Measurements from ENCODE around the gene EXO1.

The EXO1 gene

GRCh38 chr1:241896670-241896962 lies 48.6 kb downstream of the EXO1 start:
- no peak for DNase-seq

GRCh38 chr1:241899210-241899609 lies 51.2 kb downstream of the EXO1 start:
- no peak for DNase-seq

- no peak for DNase-seq
These were observed 52.4 kb downstream of the EXO1 start for GRCh38 chr1:241900381-241900780.

- DNase-seq = no peak
These were observed 54.5 kb downstream of the EXO1 start for GRCh38 chr1:241902391-241903065.

- no peak for DNase-seq
These were observed 68.2 kb downstream of the EXO1 start for GRCh38 chr1:241916196-241916595.

GRCh38 chr1:241917487-241917886 lies 69.5 kb downstream of the EXO1 start:
- DNase-seq = no peak

GRCh38 chr1:241918879-241919278 lies 70.9 kb downstream of the EXO1 start:
- DNase-seq = no peak

GRCh38 chr1:241924080-241924808 lies 76.2 kb downstream of the EXO1 start:
- no peak for DNase-seq

- DNase-seq = no peak
These were observed 78.1 kb downstream of the EXO1 start for GRCh38 chr1:241926141-241926540.

- no peak for DNase-seq
These were observed 79.3 kb downstream of the EXO1 start for GRCh38 chr1:241927321-241927720.

- DNase-seq = no peak
These were observed 84.8 kb downstream of the EXO1 start for GRCh38 chr1:241932845-241933244.

GRCh38 chr1:241934201-241934848 lies 86.3 kb downstream of the EXO1 start:
- DNase-seq = no peak

GRCh38 chr1:241934866-241935265 lies 86.9 kb downstream of the EXO1 start:
- DNase-seq = no peak
